HG03135 (cell line): ENCODE measurements around the gene CACNA1H.
"Not testable (repeated sequence)": the region's sequence is repeated elsewhere in the genome, so short reads cannot be mapped to it uniquely, and the experiment has no call there.

Experiments
- ATAC-seq: cut with Tn5 transposase; IDR thresholded peaks from one replicate; pipeline ENCODE4 v1.9.1; 2021; ENCODE audit warnings: mild to moderate bottlenecking, moderate library complexity; ENCODE audit not compliant: unreplicated experiment

The CACNA1H gene

GRCh38 chr16:1244881-1245280, 92.0 kb downstream of the CACNA1H start:
- no peak for ATAC-seq

DNA sequence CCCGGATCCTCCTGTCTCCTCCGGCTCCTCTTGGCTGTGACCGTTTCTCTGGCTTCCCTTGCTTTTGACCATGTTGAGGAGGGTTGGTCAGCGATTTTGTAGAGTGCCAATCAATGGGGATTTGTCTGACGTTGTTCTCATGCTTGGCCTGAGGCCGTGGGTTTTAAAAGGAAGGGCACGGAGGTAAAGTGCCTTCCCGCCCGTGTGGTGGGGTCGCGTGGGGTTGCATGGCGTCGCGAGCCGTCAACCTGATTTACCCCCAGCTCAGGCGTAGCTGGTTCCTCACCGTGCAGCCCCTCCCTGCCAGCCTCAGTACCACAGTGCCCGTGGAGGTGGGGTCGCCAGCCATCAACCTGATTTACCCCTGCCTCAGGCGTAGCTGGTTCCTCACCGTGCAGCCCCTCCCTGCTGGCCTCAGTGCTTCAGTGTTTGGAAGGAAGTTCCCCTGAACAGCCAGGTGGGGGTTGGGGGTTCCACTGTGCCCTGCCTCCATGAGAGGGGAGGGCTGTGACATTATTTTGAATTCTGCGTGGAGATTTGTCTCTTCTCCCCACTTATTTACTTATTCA, 92.6 kb downstream of the CACNA1H start:
- no peak for ATAC-seq

GRCh38 chr16:1247903-1248537, 95.1 kb downstream of the CACNA1H start:
- ATAC-seq: not testable (repeated sequence)

DNA sequence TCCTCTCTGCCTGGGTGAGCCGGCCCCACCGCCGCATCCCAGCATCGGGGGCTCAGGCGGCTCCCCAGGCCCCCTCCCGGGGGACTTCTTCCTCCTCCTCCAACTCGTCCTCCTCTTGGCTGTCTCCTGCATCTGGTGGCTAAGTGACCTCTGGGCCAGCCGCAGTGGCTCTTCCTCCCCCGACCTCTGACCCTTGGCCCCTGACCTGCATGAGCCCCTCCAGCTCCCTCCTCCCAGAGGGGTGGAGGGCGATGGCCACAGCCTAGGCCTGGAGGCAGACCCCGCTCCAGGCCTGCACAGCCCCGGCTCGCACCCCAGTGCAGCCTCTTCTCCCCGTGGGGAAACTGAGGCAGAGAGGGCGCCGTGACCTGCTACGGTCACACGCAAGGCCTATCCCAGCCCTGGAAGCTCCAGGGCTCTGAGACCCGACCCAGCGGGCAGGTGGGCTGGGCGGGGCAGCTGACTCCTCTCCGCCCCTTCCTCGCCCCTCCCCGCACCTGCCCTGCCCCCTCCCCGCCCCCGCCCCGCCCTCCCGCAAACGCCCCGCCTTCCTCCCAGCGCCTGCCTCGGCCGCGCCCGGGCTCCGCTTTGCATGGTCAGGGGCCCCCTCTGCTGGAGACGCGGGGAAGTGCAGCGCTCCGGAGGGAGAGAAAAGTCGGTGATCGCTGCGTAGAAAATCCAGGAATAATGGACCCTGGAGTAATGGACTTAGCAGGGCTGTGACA, 96.3 kb downstream of the CACNA1H start:
- ATAC-seq: not testable (repeated sequence)

- not testable (repeated sequence) for ATAC-seq
Measured at GRCh38 chr16:1253701-1254364, 100.9 kb downstream of the CACNA1H start.

- not testable (repeated sequence) for ATAC-seq
Measured at GRCh38 chr16:1254821-1255220, 101.9 kb downstream of the CACNA1H start.

DNA sequence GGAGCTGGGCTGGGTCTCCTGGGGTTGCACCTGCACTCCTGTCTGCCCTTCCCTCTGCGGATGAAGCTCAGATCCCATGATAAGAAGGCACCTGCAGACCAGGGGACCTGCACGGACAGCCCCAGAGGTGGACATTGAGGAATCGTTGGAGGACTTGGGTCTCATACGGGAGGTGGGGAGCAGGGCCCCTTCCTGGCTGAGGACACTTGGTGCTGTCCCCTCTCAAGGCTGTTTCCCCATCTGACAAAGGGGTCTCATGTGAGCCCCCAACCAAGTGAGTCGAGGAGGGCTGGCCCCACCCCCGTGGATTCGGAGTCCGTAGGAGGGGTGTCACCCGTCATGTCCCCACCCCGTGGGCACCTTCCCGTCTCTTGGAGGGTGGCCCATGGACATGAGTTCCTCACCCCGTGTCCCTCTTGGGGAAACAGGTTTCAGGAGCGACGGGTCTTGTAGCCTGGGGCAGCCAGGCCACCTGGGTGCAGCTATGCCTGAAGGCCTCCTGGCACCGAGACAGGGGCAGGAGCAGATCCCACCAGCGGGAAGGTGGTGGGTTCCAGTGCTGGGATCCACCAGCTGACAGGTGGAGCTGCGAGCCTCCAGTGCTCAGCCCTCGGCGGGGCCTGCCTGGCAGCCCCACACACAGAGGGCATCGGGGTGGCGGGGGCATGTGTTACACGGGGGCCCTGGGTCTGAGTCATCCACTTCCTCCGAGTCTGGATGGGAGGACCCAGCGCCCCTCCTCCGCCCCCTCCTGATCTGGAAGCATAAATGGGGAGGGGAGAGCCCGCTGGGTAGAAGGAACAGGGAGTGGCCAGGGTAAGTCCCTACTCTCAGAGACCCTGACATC, 102.6 kb downstream of the CACNA1H start, which contains the start of gene TPSD1:
Gene TPSD1 (plus strand): TSS at position 794 of the 847 bp plus-strand sequence. CDS start 212 bp downstream, outside the sequence.
- not testable (repeated sequence) for ATAC-seq

- not testable (repeated sequence) for ATAC-seq
Measured at GRCh38 chr16:1256296-1256873, 103.5 kb downstream of the CACNA1H start.

GRCh38 chr16:1256874-1257322, 104.0 kb downstream of the CACNA1H start:
- no peak for ATAC-seq

DNA sequence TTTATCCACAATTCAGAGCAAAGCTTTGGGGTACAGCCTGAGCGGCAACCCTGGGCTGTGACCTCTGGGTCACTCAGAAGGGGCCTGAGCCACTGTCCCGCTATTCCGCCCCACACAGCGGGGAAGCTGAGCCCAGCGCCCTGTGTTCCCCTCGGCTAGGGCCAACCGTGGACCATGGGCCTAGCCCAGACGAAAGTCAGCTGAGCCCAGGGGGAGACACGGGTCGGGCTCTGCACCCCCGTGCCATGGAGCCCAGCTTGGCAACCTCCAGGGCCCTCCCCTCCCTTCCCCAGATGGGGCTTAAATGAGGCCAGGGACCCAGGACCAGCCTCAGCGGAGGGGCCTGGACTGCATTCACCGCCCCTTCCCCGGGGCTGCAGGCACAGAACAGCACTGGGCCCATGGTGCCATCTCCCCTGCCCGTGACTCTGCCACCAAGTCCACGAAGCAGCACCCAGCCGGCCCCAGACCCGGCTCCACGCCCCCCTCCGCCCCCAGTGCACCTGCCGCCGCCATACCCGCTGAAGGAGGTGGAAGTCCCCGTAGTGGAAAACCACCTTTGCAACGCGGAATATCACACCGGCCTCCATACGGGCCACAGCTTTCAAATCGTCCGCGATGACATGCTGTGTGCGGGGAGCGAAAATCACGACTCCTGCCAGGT, 104.8 kb downstream of the CACNA1H start:
- ATAC-seq: no peak

- no peak for ATAC-seq
Measured at GRCh38 chr16:1258225-1258600, 105.3 kb downstream of the CACNA1H start.

DNA sequence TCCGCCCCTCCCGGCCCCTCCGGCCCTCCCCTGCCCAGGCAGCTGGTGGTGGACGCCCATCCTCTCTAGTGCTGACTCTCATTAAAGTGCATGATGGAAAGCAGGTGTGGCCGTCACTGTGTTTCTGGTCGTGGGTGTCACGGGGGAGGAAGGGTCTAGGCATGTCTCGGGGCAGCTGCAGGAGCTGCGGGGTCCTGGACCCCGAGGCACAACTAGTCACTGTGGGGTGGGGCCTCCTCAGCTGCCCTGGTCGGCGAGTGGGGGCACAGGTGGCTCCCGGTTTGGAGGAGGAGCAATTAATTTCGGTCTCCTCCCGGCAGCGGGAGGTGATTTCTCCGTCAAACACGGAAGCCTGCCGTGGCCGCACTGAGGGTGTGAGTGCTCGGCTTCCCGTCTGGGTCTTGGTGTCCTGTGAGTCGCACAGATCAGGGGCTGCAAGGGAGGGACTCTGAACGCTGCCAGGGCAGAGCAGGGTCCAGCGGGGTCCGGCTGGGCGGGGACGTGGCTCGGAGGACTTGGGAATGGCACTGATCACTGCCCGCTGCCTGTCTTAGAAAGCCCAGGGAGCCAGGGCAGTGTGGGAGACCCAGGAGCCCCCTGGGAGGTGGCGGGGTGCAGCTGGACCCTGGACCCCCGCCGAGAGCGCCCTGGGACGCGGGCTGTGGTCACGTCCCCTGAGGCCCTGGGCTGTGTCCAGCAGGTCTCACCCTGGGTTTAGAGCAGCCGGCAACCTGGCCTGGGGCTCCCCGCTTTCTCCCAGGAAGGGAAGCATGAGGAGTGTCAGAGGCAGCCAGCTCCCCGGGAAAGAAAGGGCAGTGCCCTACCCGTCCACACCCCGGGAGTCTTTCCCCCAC, 106.2 kb downstream of the CACNA1H start:
- no peak for ATAC-seq

GRCh38 chr16:1259760-1260068, 106.8 kb downstream of the CACNA1H start:
- no peak for ATAC-seq

- no peak for ATAC-seq
Measured at GRCh38 chr16:1260101-1260680, 107.3 kb downstream of the CACNA1H start.

GRCh38 chr16:1261131-1261892, 108.4 kb downstream of the CACNA1H start:
- no peak for ATAC-seq

GRCh38 chr16:1262210-1262845, 109.4 kb downstream of the CACNA1H start:
- ATAC-seq: no peak

DNA sequence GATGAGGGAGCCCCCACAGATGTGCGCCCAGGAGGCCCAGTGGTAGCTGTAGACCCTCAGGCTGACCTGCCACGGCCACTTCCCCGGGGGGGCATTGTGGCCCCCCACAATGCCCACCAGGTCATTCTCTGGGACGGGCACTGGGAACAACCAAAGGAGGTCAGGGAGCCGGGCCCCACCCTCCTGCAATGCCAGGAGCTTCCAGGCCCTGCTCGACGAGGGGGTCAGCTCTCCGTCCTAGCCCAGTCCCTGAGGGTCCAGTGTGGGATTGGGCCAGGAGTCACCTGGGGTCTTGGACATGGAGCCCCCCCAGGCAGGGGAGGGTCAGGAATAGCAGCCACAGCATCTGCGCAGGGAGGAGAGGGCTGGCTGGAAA, 109.9 kb downstream of the CACNA1H start:
- ATAC-seq: no peak
